SK-N-SH treated with all-trans-retinoic acid at 6 μM for 48 hours (cell line): ENCODE results near the gene ALLC.

Experiments used
- ARNTL ChIP-seq: fragments of 450-650 bp; formaldehyde crosslinking; IDR thresholded peaks from 2 replicates; pipeline ENCODE4 v1.5.0; 2020; ENCODE audit warnings: low read depth, mild to moderate bottlenecking, moderate library complexity, borderline replicate concordance
- TCF4 ChIP-seq: fragments of 250-450 bp; sonication (Bioruptor Pico); IDR thresholded peaks from 2 replicates; pipeline ENCODE4 v1.8.0; 2021; ENCODE audit warnings: mild to moderate bottlenecking, moderate library complexity, borderline replicate concordance
- ZNF70 ChIP-seq: fragments of 450-650 bp; formaldehyde crosslinking; IDR thresholded peaks from 2 replicates; pipeline ENCODE4 v1.5.0; 2020; ENCODE audit warnings: mild to moderate bottlenecking, moderate library complexity
- TF ChIP-seq, protein P1 (sequence below): fragments of 250-450 bp; sonication (Bioruptor Pico); IDR thresholded peaks from 2 replicates; pipeline ENCODE4 v1.8.0; 2020; ENCODE audit warnings: mild to moderate bottlenecking, moderate library complexity, borderline replicate concordance

DNA sequence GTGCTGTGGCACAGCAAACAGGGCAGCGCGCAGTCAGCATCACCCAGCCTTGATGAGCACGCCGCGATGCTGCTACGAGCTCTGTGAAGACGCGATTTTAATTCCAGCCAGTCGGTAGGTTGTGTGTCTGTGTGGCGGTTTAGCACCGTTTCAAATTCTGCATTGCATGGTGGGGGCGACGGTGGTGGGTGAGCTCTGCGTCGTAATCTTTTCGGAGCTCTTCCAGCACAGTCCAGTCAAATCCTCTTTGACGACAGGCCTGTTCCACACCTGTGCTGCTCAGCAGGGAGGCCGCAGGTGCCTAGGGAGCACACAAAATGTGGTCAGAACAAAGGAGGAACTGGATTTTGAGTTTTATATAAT, 8.6 kb downstream of the ALLC start:
- no peak for TF ChIP-seq ZNF70 (CRISPR knock-in tag)
- TF ChIP-seq ARNTL (CRISPR knock-in tag): no peak
- TF ChIP-seq, protein P1, sequence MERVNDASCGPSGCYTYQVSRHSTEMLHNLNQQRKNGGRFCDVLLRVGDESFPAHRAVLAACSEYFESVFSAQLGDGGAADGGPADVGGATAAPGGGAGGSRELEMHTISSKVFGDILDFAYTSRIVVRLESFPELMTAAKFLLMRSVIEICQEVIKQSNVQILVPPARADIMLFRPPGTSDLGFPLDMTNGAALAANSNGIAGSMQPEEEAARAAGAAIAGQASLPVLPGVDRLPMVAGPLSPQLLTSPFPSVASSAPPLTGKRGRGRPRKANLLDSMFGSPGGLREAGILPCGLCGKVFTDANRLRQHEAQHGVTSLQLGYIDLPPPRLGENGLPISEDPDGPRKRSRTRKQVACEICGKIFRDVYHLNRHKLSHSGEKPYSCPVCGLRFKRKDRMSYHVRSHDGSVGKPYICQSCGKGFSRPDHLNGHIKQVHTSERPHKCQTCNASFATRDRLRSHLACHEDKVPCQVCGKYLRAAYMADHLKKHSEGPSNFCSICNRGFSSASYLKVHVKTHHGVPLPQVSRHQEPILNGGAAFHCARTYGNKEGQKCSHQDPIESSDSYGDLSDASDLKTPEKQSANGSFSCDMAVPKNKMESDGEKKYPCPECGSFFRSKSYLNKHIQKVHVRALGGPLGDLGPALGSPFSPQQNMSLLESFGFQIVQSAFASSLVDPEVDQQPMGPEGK (CRISPR knock-in tag): no peak
- no peak for TF ChIP-seq TCF4 (CRISPR knock-in tag)
